ENCODE results near the gene SPNS3.

Gene SPNS3

DNA sequence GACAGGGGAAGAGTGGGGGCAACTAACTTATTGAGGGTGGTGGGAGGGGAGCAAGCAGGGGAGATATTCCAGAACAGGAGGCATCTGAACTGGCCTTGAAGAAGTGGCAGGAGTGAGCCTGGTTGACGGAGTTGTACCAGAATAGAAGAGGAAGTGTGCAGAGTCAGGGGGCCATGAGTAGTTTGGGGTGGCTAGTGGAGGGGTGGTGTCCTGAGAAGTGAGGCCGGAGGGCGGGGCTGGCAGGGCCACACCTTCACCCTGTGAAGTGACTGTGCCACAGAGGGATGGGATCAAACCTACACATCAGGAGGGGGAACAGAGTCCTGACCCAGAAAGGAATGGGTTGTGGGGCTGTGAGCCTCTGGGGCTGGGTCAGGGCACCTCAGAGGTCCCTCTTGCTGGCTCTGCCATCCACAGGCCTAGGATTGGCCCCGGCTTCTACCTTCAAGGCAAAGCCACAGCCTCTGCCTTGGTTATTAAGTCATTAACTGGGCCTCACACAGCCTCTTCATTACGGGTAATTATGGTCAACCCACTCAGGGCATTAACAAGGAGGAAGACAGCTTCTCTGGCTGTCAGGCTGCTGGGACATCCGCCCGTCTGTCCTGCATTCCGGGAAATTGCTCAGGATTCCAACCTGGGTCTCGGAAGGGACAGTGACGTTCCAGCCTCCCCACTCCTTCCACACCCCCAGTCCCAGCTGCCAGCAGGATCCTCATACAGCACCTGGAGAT is 77.6 kb downstream of the SPNS3 start:
- DNase-seq = peak in 5 of 14 donors; percentile 13 to 46 (median 24)

- DNase-seq = no peak
Measured at GRCh38 chr17:4512156-4513112, 78.7 kb downstream of the SPNS3 start.

DNA sequence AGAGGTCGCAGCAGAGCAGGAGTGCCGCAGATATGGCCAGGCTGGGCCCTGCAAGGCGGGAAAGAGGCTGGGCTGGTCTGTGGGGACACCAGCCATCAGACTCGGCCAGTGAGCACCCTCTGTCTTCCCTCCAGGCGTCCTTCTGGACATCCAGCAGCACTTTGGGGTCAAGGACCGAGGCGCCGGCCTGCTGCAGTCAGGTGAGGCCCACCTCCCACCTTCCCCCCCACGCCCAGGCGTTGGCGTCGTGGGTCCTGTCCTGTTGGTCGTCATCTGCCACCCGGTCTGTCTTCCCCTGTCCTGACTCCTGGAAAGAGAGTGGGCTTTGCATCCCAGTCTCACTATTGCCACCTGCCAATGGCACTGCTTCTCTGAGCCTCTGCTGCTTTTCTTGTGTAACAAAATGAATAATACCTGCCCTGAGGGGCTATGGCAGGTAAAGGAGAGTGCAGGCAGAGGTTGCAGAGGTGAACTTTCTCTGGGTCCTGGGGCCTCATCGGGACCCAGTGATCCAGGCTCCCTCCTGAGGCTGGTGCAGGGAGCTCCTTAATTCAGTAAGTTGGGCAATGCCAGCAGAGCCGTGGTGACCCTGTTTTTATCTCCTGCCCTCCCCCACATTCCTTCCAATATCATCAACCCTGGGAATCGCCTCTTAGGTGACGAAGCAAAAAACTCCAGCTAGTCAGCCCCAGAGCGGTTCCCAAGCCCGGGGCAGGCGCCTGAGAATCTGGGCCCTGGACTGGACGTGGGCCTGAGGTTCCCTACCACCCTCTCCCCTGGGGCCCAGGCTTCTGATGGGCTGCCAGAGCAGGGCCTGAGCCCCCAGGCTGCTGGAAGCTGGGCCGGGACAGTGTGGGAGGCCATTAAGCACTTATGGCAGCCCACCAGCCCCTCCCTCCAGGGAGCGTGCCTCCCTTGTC is 79.6 kb downstream of the SPNS3 start:
- no peak for DNase-seq

DNA sequence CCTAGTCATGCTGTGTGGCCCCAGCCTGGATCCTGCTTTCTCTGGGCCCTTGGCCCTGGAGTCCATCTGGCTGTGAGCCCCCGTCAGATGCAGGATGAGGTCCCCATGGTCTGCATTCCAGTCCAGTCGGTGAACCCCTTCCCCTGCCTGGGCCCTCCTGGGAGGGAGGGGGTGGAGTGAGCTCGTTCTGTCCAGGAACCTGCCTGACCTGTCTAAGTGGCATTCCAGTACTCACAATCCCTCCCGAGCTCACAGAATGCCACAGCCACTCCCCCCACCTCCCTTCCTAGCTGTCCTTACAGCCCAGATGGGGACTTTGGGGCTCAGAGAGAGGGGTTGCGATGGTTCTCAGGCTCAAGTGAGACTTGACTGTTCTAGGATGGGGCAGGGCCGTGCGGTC is 80.5 kb downstream of the SPNS3 start:
- DNase-seq = no peak

DNA sequence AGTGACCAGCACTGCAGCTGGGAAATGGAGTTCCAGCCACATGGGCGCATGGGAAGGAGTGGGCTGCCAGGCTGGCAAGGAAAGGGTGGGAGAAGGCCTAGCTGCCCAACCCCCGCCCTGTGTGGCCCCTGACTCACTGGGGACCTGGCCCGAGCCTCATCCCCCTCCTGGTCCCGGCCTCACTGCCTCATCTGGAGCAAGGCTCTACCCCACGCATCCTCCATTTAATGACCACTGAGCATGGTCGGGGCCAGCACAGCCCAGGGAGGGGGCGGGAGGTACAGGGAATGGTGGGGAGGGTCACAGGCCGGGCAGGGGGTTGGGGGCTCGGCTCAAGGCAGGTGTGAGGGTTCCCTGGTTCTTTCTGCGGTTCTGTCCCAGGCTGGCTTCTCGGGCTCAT is 81.0 kb downstream of the SPNS3 start:
- DNase-seq = no peak

- DNase-seq = no peak
Measured at GRCh38 chr17:4515501-4515900, 81.8 kb downstream of the SPNS3 start.

DNA sequence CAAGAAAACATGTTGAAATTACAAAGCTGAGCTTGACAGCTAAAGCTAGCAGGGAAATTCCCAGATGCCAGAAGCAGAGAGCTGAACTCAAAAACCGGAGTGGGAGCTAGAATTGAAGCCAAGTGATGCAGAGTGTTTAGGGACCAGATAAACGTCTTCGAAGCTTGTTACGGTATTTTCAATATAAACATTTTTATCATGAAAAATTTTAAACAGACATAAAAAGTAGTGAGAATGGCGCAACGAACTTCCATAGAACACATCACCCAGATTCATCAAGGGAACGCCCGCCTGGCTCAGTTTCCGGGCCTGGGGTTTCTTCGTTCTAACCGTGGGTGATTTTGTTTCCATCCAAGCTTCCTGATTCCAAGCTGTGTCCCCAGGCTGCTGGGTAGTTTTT is 83.0 kb downstream of the SPNS3 start:
- DNase-seq = no peak

DNA sequence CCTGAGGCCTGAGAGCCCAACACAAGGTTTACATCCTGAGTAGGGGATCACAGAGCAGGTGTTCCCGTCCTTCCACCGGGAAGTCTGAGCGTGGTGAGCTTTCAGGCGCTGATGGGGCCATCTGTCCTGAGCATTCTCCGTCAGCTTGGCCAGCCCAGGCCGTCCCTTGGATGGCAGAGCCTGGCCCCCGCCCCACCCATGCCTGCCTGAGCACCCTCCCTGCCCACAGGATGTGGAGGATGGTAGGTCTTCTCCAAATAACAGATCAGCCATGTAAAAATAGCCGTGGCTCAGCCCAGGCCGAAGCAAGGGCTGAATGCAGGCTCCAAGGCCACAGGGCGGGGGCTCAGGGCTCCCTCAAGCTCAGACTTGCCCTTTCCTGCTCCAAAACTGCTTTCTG is 85.2 kb downstream of the SPNS3 start:
- DNase-seq = peak in 3 of 14 donors; percentile 49 to 59 (median 54)

- DNase-seq = peak in 10 of 14 donors; percentile 21 to 85 (median 48)
Measured at GRCh38 chr17:4519361-4519788, 85.6 kb downstream of the SPNS3 start.

GRCh38 chr17:4520060-4520893 is 86.5 kb downstream of the SPNS3 start:
- no peak for DNase-seq

GRCh38 chr17:4520894-4521600 is 87.3 kb downstream of the SPNS3 start:
- DNase-seq = no peak

DNA sequence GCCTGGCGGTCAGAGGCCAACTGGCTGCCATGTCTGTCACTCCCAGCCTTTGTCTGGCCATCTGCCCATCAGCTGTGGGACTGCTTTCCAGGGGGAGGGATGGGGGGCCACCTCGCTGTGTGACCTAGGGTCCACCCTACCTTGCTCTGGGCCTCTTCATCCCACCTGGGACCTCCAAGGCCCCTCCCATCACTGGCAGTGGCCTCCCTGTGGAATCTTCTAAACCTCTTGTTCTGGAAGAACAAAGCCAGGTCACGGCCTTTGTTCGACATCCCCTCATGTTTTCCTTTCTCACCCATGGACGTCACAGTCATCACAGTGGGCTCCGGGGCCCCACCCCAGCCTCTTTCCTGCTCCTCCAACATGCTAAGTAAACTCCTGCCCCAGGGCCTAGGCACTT is 88.9 kb downstream of the SPNS3 start:
- no peak for DNase-seq

GRCh38 chr17:4523946-4524345 is 90.2 kb downstream of the SPNS3 start:
- no peak for DNase-seq

GRCh38 chr17:4525691-4526397 is 92.1 kb downstream of the SPNS3 start:
- DNase-seq = no peak

DNA sequence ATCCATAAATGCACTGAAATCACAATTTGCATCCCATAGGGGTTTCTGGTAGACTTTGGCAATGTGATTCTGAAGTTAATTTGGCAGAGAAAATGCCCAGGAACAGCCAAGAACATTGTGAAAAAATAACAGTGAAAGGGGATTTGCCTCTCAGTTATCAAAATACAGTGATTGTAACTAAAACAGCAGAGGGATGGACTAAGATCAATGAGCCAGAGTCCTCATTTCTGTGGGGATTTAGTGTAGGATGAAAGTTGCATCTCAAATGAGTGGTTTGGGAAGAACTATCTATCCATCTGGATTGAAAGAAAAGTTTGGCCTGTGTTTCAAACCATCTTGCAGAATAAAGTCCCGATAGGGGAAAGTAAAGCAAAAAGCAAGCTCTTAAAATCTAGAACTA is 93.4 kb downstream of the SPNS3 start:
- no peak for DNase-seq

DNA sequence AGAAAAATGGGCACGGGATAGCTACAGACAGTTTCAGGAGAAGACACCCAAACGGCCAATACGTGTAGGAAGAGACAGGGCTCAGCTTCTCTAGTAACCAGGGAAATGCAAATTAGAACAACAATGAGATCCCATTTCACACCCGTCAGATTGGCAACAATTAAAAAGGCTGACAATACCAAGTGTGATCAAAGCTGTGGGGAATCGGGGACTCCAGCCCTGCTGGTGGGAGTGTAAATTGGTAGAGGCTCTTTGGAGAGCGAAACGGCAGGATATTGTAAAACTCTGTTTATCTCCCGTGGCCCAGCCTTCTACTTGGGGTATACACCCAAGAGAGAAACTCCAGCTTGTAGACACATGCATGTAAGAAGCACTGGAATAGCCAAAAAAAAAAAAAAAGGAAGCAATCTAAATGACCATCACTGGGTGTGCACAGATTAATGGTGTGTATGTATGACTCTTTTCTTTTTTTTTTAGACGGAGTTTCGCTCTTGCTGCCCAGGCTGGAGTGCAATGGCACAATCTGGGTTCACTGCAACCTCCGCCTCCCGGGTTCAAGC is 93.9 kb downstream of the SPNS3 start:
- DNase-seq = peak in 1 of 14 donors; percentile 16

DNA sequence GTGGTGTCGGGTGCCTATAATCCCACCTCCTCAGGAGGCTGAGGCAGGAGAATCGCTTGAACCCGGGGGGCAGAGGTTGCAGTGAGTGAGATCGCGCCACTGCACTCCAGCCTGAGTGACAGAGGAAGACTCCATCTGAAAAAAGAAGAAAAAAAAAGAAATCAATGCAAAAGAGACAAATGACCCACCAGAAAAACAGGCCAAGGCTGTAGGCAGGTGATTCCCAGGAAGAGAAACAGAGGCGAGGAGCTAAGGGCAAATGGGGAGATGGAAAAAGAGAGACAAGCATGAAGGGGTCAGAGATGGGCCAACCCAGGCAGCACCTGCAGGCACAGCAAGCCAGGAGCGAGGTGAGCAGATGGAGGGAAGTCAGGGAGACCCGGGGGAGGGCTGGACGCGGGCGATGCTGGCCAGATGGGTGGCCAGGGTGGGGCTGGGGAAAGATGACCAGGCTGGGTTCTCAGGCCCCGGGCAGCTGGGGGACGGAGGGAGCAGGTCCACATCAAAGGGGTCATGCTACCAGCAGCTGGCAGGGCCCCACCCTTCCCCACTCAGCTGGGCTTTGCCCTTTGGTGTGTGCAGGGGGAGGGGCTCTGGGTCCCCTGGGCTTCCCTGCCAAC is 95.9 kb downstream of the SPNS3 start:
- DNase-seq = no peak

GRCh38 chr17:4530799-4531730 is 97.3 kb downstream of the SPNS3 start:
- peak in 3 of 14 donors; percentile 8 to 43 (median 30) for DNase-seq
